Measurements from ENCODE around the gene TMTC2. TPM values are rescaled to one million over a fixed set of nuclear protein-coding genes. Genes with fewer than 3 reads are reported as not detected.

The TMTC2 gene
- total and polyA plus RNA-seq, 2 donors (not counting 3 experiments of a cell fraction or from before 2014, with no cell fraction given) = 4.1 to 7.8 TPM

GRCh38 chr12:82867762-82868500 lies 181.2 kb downstream of the TMTC2 start:
- intact Hi-C loops (cut with micrococcal nuclease) = no loop called here
- Histone ChIP-seq H3K4me3 (replicated peaks in 1 of 3; ENCODE audit: insufficient read depth in 1 of 3, low read depth in 1 of 3, low read length in 3 of 3) (no peak overlapping the region), H3K9me1 (replicated peaks; ENCODE audit: control insufficient read depth, extremely low read depth, insufficient read depth, low read length) (no peaks in the 10 kb centered on the region), H3K27me3 (ENCODE audit: control insufficient read depth in 2 of 2, insufficient read depth in 2 of 2, low read length in 2 of 2) (no peaks in the 10 kb centered on the region), H2AFZ (ENCODE audit: low read depth, low read length) (no peak overlapping the region), H3K9ac (replicated peaks; ENCODE audit: extremely low read depth, insufficient read depth, low read length) (no peak overlapping the region), H4K20me1 (replicated peaks; ENCODE audit: control insufficient read depth, extremely low read depth, insufficient read depth, low read length) (no peaks in the 10 kb centered on the region), H3K4me1 (ENCODE audit: control insufficient read depth, extremely low read depth, insufficient read depth, low read length) (no peaks in the 10 kb centered on the region), H3K36me3 (ENCODE audit: control insufficient read depth in 2 of 2, extremely low read depth in 1 of 2, insufficient read depth in 2 of 2, low read length in 2 of 2) (no peaks in the 10 kb centered on the region), H3K27ac (ENCODE audit: insufficient read depth, low read depth, low read length) (no peak overlapping the region), H3K9me3 (replicated peaks; ENCODE audit: control insufficient read depth, insufficient read depth, low read length) (no peaks in the 10 kb centered on the region), H3K79me2 (ENCODE audit: control insufficient read depth, insufficient read depth, low read length) (no peaks in the 10 kb centered on the region), H3K4me2 (ENCODE audit: insufficient read depth, low read length) (no peak overlapping the region)
- no TSS peak for BruUV-seq (replicated peaks)
- POLR2A ChIA-PET = no interaction called here
- DNase-seq (ENCODE audit: low read depth, low spot score) (no peak), FAIRE-seq (no peak)
- TF ChIP-seq EZH2 (IDR thresholded peaks at IDR 0.05; ENCODE audit: borderline replicate concordance, low read depth, low read length, severe bottlenecking) (no peak), MYC (IDR thresholded peaks at IDR 0.05; ENCODE audit: low read depth, low read length) (no peak), FOS (IDR thresholded peaks at IDR 0.05; ENCODE audit: borderline replicate concordance, insufficient read depth, low read length) (no peak), MAX (IDR thresholded peaks at IDR 0.05; ENCODE audit: insufficient read depth, insufficient read length) (no peak), JUN (IDR thresholded peaks at IDR 0.05; ENCODE audit: borderline replicate concordance, insufficient read depth, insufficient read length, low read depth) (no peak), POLR2A (IDR thresholded peaks at IDR 0.05; ENCODE audit: low read depth, low read length) (no peak), POLR2AphosphoS5 (IDR thresholded peaks at IDR 0.05; ENCODE audit: insufficient read depth, low read depth, low read length) (no peak), GATA2 (IDR thresholded peaks at IDR 0.05; ENCODE audit: insufficient read depth, insufficient read length, low read depth, low read length) (no peak), CTCF (IDR thresholded peaks at IDR 0.05; ENCODE audit: extremely low read depth in 1 of 2, insufficient read depth in 1 of 2, low read depth in 1 of 2, low read length in 2 of 2) (no peak)
- CTCF ChIA-PET = no interaction called here
- dilution Hi-C loops (cut with MboI; ENCODE audit: extremely low pct_ligation_motif_present, low sequenced_read_pairs) = no loop called here
